ENCODE measurements around the gene MAP3K7CL.
"Not testable (repeated sequence)": the region's sequence is repeated elsewhere in the genome, so short reads cannot be mapped to it uniquely, and the experiment has no call there.

The MAP3K7CL gene

GRCh38 chr21:29135481-29135880, 5.0 kb downstream of the MAP3K7CL start:
- no peak for DNase-seq

GRCh38 chr21:29136033-29136432, 5.6 kb downstream of the MAP3K7CL start:
- no peak for DNase-seq

DNA sequence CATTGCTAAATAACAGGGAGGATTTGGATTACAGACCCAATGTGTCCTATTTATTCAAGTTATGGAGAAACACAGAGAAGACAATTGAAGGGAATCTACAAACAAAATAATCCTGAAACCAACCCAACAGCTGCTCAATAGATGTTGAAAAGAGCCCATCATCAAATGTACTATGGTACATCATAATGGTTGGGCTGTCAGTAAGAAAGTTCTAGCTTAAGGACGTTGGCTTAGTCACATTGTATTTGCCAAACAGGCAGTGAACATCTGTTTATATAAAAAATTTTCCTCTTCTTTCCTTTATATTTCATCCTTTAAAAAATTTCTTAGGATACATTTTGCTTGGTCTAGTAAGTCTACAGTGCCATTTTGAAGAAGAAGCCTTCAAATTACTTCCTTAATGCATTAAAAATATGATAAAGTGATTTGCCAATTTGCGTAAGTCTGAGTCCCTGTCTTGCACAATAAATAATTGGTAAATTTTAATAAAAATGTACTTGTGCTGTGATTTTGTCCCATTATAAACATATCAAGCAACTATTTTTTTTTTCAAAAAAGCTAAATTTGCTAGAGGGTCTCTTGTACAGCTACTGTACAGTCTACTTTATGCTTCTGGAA, 14.4 kb downstream of the MAP3K7CL start:
- no peak for DNase-seq

DNA sequence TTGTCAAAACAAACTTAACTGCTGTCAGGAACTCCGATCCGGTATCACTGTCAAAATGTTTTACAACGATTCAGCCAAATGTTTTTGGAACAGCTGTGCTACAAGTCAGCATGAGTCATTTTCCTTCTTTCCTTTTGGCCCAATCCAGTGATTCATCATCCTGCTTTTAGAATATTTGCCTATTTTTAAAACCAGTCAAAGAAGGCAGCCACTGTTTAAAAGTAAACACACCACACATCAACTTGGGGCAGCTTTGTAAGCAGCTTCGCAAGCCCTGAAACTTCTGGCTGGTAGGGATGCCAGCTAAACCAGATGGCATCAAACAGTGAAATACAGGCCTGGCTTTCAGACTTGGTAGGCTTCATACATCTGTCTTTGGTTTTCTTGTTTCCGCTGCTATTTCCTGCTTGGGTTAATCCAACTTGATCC, 14.9 kb downstream of the MAP3K7CL start:
- no peak for DNase-seq

GRCh38 chr21:29145852-29146453, 15.5 kb downstream of the MAP3K7CL start:
- DNase-seq: no peak

- no peak for DNase-seq
Observed at GRCh38 chr21:29146726-29147125, 16.3 kb downstream of the MAP3K7CL start.

DNA sequence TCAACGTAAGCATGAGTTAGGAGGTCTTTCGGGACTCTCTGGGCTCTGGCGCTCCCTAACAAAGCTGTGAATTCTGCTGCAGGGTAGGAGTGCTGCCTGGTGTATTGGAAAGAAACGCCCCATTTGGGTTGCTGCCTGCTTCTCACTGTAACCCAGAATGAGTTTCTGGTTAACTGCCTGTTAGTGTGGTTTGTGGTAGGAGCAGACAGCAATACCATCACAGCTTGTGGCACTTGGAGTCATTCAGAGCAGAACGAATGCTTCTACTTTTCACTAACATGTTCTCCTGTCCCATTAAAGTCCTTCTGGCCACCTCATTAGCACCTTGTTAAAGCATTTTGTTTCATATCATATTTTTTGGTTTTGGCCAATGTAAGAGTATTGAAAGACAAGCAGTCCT, 18.1 kb downstream of the MAP3K7CL start:
- no peak for DNase-seq

GRCh38 chr21:29149808-29150425, 19.5 kb downstream of the MAP3K7CL start:
- no peak for DNase-seq

- no peak for DNase-seq
Observed at GRCh38 chr21:29151931-29152330, 21.5 kb downstream of the MAP3K7CL start.

GRCh38 chr21:29152916-29153315, 22.5 kb downstream of the MAP3K7CL start:
- DNase-seq: no peak

GRCh38 chr21:29154270-29154669, 23.8 kb downstream of the MAP3K7CL start:
- DNase-seq: no peak

DNA sequence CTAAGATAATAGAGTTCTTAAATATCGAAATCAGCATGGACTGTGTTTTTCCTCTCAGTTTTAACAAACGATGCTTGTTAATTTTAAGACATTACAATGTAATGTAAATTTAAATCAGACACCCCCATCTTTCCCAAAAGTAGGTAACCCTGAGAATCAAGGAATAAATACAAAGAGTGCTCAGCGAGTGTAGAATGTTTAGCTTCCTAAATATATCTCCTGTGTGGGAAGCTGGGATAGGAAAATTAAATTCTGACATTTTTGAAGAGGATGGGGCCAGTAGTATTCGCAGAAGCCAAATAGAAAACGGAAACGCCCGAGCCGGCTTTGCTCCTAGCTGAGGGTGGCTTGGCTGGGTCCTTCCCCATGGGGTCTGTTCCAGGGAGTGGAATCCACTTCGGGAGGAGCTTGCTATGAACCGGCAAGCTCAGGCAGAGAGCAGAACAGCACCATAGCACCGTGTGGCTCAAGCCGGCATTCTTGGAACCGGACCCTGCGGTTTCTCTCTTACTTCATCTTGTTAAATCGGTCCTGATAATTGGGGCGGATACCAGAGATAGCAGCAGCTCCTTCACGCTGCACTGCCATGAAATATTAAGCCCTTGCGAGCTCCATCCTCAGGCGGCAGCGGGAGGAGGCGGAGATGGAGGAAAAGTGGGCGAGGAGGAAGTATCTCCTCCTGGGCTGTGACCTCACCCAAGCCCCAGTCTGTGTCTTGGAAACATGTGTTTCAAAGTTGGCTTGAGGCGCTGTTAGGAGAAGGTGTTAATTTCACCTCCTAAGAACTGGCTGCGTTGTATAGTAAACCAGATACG, 24.9 kb downstream of the MAP3K7CL start:
- DNase-seq: peak; percentile 70

GRCh38 chr21:29155933-29156260, 25.5 kb downstream of the MAP3K7CL start:
- DNase-seq: no peak

- DNase-seq: no peak
Observed at GRCh38 chr21:29157080-29157479, 26.6 kb downstream of the MAP3K7CL start.

DNA sequence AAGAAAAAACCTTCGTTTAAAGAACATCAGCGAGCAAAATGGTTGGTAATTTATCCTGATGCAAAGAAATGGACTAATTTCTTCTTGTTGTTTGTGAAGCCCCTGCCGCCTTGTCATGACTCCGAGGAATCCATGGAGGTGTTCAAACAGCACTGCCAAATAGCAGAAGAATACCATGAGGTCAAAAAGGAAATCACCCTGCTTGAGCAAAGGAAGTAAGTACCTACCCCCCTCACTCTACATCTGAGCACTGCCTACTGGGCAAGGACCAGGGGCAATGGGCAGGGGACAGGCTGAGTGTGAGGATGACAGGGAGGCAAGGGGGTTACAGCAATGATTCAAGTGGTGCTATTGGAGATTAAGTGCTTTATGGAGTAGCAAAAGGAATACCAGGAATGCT, 29.4 kb downstream of the MAP3K7CL start:
- DNase-seq: no peak

GRCh38 chr21:29162825-29163224, 32.4 kb downstream of the MAP3K7CL start:
- DNase-seq: not testable (repeated sequence)

DNA sequence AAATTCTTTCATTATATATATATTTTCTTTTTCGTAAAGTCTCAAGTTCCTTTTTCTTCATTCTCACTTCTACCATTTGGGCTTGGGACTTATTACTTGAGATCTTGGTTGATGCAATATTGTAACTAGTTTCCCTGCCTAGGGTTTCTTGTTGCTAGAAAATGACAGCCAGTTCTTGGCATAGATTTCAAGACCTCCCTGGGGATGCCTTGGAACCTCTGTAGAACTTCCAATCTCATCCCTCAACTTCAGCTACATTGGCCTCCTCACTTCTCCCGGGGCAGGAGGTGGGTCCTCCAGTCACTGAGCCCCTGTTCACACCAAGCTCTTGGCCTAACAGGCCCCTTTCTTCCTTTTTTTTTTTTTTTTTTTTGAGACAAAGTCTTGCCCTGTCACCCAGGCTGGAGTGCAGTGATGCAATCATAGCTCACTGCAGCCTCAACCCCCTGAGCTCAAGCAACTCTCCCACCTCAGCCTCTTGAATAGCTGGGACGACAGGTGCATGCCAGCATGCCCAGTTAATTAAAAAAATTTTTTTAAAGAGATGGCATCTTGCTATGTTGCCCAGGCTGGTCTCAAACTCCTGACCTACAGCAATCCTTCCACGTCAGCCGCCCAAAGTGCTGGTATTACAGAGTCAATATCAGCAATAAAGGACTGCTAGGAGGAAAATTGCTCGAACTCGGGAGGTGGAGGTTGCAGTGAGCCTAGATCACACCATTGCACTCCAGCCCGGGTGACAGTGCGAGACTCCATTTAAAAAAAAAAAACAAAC, 33.1 kb downstream of the MAP3K7CL start:
- DNase-seq: no peak

DNA sequence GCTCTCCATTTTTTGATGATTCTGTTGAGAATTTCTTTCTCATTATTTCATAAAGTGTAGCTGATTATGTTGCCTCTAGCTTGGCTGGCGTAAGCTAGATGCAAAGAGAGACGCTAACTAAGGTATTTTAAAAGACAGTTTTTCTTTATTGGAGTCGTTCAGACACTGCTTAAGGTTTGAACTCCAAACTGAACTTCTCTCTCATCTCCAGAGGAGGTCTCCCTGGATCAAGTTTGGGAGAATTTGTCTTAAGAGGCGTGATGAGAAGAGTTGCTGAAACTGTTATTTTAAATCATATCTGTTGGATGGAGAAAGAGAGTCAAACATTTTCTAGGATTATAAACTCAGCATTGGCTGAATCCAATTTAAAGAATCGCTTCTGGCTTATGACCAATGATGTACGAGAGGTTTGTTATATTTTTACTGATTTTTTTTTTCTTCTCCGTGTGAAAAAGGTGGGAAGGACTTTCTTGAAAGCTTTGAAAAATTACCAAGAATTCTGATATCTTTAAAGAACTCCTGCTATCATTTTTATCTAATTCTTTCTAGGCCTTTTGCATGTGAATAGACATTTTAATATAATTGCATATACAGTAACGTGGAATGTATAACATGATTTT, 34.0 kb downstream of the MAP3K7CL start:
- peak; percentile 86 for DNase-seq

DNA sequence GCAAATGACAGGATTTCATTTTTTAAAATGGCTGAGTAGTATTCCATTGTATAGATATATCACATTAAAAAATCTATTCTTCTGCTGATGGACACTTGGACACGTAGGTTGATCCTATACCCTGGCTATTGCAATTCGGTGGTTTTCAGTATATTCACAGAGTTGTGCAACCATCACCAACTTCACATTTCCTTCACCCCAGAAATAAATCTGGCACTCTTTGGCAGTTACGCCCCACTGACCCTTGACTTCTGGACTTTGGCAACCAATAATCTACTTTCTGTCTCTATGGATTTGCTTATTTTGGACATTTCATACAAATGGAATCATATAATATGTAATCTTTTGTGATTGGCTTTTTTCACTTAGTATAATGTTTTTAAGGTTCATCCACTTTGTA, 35.9 kb downstream of the MAP3K7CL start:
- DNase-seq: no peak

DNA sequence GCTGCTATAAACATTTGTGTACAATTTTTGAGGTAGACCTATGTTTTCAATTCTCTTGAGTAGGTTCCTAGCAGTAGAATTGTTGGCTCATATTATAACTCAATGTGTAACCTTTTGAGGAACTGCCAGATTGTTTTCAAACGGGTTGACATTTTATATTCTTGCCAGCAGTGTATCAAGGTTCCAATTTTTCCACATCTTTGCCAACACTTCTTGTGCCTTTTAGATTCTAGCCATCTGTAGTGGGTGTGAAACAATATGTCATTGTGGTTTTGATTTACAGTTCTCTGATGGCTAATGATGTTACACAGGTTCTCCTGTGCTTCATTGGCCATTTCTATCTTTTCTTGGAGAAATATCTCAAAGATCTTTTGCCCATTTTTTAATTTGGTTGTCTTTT, 36.4 kb downstream of the MAP3K7CL start:
- DNase-seq: no peak

GRCh38 chr21:29167481-29167880, 37.0 kb downstream of the MAP3K7CL start:
- not testable (repeated sequence) for DNase-seq

GRCh38 chr21:29168891-29169315, 38.5 kb downstream of the MAP3K7CL start:
- DNase-seq: peak; percentile 35

All from NCI-H82 (cell line).